IPS-20b (cell line): Measurements from ENCODE around the gene RAD23B.

Source experiments
- H3K27ac ChIP-seq: one replicate; pipeline ENCODE4 v1.5.1; 2013; ENCODE audit warnings: low read length
- H3K27me3 ChIP-seq: 2 replicates; pipeline ENCODE4 v1.6.1; 2013; ENCODE audit warnings: mild to moderate bottlenecking, low read length, inconsistent platforms; ENCODE audit not compliant: insufficient read depth
- H3K36me3 ChIP-seq: 2 replicates; pipeline ENCODE4 v1.6.1; 2013; ENCODE audit warnings: low read depth, mild to moderate bottlenecking, inconsistent platforms, low read length, moderate library complexity; ENCODE audit not compliant: insufficient read depth
- H3K4me1 ChIP-seq: 2 replicates; pipeline ENCODE4 v1.6.1; 2013; ENCODE audit warnings: mild to moderate bottlenecking, control low read depth, inconsistent platforms, low read length, moderate library complexity; ENCODE audit not compliant: insufficient read depth
- H3K4me3 ChIP-seq: 2 replicates; pipeline ENCODE4 v1.5.1; 2013; ENCODE audit warnings: mild to moderate bottlenecking, low read length, inconsistent platforms
- H3K9ac ChIP-seq: 2 replicates; pipeline ENCODE4 v1.6.1; 2013; ENCODE audit warnings: low read depth, mild to moderate bottlenecking, inconsistent platforms, low read length, moderate library complexity
- H3K9me3 ChIP-seq: 2 replicates; pipeline ENCODE4 v1.6.1; 2013; ENCODE audit warnings: mild to moderate bottlenecking, low read depth, low read length, inconsistent platforms; ENCODE audit not compliant: insufficient read depth

RAD23B gene

DNA sequence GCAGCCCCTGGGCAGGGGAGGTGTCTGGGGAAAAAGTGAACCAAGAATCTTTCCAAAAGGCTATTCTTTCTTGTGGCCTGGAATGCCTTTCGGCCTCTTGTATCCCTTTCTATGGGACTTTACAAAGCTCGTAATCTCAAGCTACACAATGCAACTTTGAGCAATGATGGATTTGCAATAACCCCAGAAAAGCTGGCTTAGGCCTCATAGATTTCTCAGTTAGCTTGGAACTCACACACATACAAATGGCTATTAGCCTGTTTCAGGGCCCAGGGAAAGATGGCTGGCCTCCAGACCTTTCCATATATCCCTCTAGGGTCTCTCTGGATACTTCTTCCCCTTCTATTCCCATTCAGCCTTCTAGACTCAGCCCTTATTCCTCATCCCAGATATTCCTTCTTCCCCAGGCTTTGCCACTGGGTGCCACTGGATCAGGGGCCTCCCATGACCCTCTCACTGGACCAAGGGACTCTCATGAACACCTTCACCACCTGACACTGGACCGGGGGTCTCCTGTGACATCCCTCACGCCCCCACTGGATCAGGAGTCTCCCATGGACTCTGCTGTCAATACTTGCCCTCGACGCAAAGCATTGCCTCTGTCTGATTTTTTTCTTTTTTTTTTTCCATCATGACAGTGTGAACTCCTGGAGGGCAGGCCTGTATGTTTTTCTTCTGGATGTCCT lies 59.5 kb downstream of the RAD23B start:
- no peaks in the 10 kb centered on the region for H3K9me3 ChIP-seq
- H3K36me3 ChIP-seq: peaks cover 12% of the 10 kb centered on the region; the same call in 1 of the 2 replicates
- H3K9ac ChIP-seq: no peak overlapping the region
- no peak overlapping the region for H3K27ac ChIP-seq
- no peaks in the 10 kb centered on the region for H3K27me3 ChIP-seq
- no peak overlapping the region for H3K4me3 ChIP-seq
- no peaks in the 10 kb centered on the region for H3K4me1 ChIP-seq

- H3K4me3 ChIP-seq: no peak overlapping the region
- H3K9me3 ChIP-seq: no peaks in the 10 kb centered on the region
- H3K36me3 ChIP-seq: no peaks in the 10 kb centered on the region
- H3K27ac ChIP-seq: no peak overlapping the region
- H3K27me3 ChIP-seq: no peaks in the 10 kb centered on the region
- H3K4me1 ChIP-seq: no peaks in the 10 kb centered on the region
- no peak overlapping the region for H3K9ac ChIP-seq
Observed at GRCh38 chr9:107345327-107345726, 62.2 kb downstream of the RAD23B start.

DNA sequence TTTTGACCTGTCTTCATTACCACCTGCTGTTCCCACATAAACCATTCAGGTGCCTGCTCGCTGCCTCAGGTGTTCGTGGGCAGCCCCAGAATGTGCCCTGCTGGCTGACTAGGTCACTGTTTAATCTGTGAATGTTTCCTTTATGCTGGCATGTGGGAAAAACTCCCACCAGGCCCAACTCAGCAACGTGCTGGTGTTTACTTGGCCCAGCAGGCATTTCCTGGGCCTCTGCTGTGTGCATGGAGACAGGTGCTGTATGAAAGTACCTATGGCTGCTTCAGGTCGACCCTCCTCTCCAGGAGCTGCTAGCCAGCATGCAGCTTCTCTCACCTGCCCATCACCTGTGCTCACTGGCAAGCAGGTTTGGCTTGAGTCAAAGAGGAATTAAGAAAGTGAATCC lies 65.8 kb downstream of the RAD23B start:
- Histone ChIP-seq H3K4me3 (no peak overlapping the region), H3K9ac (no peak overlapping the region), H3K27ac (no peak overlapping the region), H3K4me1 (no peaks in the 10 kb centered on the region), H3K36me3 (no peaks in the 10 kb centered on the region), H3K9me3 (no peaks in the 10 kb centered on the region), H3K27me3 (no peaks in the 10 kb centered on the region)

DNA sequence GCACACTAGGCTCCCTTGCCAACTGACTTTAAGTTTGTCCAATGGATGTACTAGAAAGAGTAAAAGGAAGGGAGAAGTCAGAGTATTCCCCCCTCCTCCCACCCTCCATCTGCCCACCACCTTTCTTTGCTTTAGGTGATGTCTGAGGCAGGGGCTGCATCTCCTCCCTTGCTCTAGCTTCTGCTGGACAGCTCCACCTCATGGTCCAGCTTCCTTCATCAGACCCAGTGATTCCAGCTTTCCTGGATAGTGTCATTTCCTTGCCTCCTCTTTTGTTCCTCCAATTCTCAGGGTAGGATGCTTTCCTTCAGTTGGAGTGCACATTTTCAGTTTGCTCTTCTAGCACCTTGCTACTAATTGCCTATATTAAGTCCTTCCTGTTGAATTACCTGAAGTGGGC lies 67.4 kb downstream of the RAD23B start:
- H3K9me3 ChIP-seq: no peaks in the 10 kb centered on the region
- H3K4me1 ChIP-seq: no peaks in the 10 kb centered on the region
- H3K4me3 ChIP-seq: no peak overlapping the region
- no peak overlapping the region for H3K9ac ChIP-seq
- no peak overlapping the region for H3K27ac ChIP-seq
- H3K36me3 ChIP-seq: no peaks in the 10 kb centered on the region
- no peaks in the 10 kb centered on the region for H3K27me3 ChIP-seq

- H3K4me3 ChIP-seq: no peak overlapping the region
- no peaks in the 10 kb centered on the region for H3K27me3 ChIP-seq
- H3K4me1 ChIP-seq: no peaks in the 10 kb centered on the region
Observed at GRCh38 chr9:107351382-107352045, 68.4 kb downstream of the RAD23B start.

DNA sequence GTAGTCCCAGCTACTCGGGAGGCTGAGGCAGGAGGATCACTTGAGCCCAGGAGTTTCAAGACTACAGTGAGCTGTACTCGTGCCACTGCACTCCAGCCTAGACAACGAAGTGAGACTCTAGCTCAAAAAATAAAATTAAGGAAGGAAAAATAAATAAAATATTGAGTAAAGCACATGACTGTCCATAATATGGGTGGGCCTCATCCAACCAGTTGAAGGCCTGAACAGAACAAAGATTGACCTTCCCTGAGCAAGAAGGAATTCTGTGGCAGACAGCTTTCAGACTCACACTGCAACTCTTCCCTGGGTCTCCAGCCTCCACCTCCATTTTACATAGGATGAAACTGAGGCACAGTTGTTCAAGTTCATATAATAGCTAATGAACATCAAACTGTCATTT lies 72.3 kb downstream of the RAD23B start:
- Histone ChIP-seq H3K4me3 (no peak overlapping the region), H3K9ac (no peak overlapping the region), H3K4me1 (no peaks in the 10 kb centered on the region), H3K27me3 (no peaks in the 10 kb centered on the region), H3K27ac (no peak overlapping the region), H3K36me3 (no peaks in the 10 kb centered on the region), H3K9me3 (no peaks in the 10 kb centered on the region)

More at GRCh38 chr9:107351382-107352045, 68.4 kb downstream of the RAD23B start:
- Histone ChIP-seq H3K27ac (no peak overlapping the region), H3K9me3 (no peaks in the 10 kb centered on the region), H3K9ac (no peak overlapping the region), H3K36me3 (no peaks in the 10 kb centered on the region)

- H3K27ac ChIP-seq: no peak overlapping the region
- H3K36me3 ChIP-seq: no peaks in the 10 kb centered on the region
- H3K9ac ChIP-seq: no peak overlapping the region
- no peaks in the 10 kb centered on the region for H3K9me3 ChIP-seq
- H3K4me3 ChIP-seq: no peak overlapping the region
- H3K4me1 ChIP-seq: no peaks in the 10 kb centered on the region
- H3K27me3 ChIP-seq: no peaks in the 10 kb centered on the region
Observed at GRCh38 chr9:107358986-107359385, 75.9 kb downstream of the RAD23B start.

DNA sequence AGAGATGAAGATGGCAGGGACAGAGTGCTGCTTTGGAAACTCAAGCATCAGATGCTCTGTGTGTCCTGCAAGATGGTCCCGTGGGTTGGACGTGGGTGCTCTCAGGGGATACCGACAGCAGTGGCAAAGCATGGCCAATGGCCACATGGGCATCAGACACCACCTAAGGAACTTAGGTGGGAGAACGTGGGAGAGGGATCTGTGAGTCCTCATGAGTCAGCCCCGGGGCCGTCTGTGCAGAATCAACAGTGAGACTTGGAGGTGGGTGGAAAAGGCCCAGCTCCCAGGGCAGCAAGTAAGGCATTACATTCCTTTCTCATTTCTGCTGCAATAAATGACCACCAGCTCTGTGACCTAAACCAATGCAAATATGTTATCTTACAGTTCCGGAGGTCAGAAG lies 77.0 kb downstream of the RAD23B start:
- Histone ChIP-seq H3K9me3 (no peaks in the 10 kb centered on the region), H3K9ac (no peak overlapping the region), H3K27ac (no peak overlapping the region), H3K4me3 (no peak overlapping the region), H3K36me3 (no peaks in the 10 kb centered on the region), H3K27me3 (no peaks in the 10 kb centered on the region), H3K4me1 (no peaks in the 10 kb centered on the region)

- no peaks in the 10 kb centered on the region for H3K4me1 ChIP-seq
- no peaks in the 10 kb centered on the region for H3K27me3 ChIP-seq
- no peaks in the 10 kb centered on the region for H3K36me3 ChIP-seq
- no peak overlapping the region for H3K27ac ChIP-seq
- H3K9ac ChIP-seq: no peak overlapping the region
- H3K9me3 ChIP-seq: no peaks in the 10 kb centered on the region
- H3K4me3 ChIP-seq: no peak overlapping the region
Observed at GRCh38 chr9:107361816-107362215, 78.7 kb downstream of the RAD23B start.

DNA sequence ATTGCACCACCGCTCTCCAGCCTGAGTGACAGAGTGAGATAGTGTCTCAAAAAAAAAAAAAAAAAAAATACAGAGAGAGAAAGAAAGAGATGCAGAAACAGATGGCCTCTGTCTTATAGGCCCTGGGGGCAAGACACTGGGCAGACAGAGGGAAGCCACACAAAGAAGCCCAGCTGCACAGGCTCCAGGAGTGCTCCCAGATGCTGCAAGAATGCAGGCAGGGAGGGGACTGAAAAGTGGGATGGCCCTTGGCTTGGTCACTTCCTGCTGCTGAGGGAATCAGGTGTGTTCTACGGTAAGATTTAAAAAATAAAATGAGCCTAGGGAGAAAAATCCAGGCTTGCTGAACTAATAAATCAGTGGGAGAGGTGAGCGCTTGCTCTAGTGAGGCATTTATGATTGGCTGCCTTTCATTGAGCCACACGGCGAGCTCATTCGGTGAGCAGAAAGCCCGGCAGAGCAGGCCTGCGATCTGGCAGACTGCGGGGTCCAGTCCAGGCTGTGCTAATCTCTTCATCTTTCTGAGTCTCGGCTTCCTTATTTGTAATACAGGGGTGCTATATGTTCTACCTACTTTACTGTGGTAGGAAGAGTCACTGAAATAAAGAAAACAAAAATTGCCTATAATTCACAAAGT lies 80.6 kb downstream of the RAD23B start:
- Histone ChIP-seq H3K27me3 (no peaks in the 10 kb centered on the region), H3K36me3 (no peaks in the 10 kb centered on the region), H3K27ac (no peak overlapping the region), H3K9me3 (no peaks in the 10 kb centered on the region), H3K4me1 (no peaks in the 10 kb centered on the region), H3K9ac (no peak overlapping the region), H3K4me3 (no peak overlapping the region)

DNA sequence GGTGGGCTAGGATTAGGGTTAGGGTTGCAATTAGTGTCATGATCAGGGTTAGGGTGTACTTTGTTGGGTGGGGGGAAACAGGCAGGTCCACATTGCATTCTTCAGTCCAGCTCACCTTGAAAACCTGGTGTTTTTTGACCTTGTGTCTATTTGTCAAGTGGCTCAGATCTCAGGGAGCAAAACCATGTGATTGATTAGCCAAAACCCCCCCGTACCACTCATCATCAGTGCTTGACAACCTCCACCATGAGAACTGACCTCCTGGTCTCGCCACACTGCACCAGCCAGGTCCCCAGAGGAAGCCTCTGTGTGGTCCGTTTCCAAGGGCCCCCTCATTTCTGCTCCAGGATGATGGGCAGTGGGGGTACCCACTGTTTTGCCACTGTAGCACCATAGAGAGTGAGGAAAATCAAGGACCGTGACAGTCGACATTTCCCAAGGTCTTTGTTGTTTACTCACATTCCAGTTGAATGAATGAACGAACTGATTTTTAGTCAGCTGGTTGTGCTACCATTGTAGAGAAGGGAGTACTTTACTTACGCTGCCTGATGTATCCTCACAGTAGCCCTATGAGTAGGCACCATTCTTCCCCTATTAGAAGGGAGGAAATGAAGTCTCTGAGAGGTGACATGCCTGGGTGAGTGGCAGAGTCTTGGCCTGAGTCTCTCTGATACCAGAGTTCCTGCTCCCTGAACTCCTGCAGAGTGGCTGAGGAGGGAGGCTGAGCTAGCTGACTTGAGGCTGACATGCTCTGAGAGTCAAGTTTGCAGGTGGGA lies 84.8 kb downstream of the RAD23B start:
- no peak overlapping the region for H3K27ac ChIP-seq
- H3K36me3 ChIP-seq: no peaks in the 10 kb centered on the region
- no peak overlapping the region for H3K9ac ChIP-seq

More for the DNA sequence above, 84.8 kb downstream of the RAD23B start:
- H3K27me3 ChIP-seq: no peaks in the 10 kb centered on the region
- no peaks in the 10 kb centered on the region for H3K4me1 ChIP-seq
- no peaks in the 10 kb centered on the region for H3K9me3 ChIP-seq
- no peak overlapping the region for H3K4me3 ChIP-seq
